Adrenal gland (tissue), 12 donors: Measurements from ENCODE around the gene ELSPBP1. TPM values are rescaled to one million over a fixed set of nuclear protein-coding genes. Genes with fewer than 3 reads are reported as not detected.

Experiments used
- DNase-seq, 7 donors: peaks; one replicate each; pipeline ENCODE4 v3.0.0-alpha.2; 2019 to 2020
- H3K27ac ChIP-seq, 5 donors: fragments of 200-600 bp; sonication (generic) in 4 of 5; 1 replicate in 3 of 5; 2 replicates in 2 of 5; pipeline versions ENCODE4 v1.5.1 to v1.8.0; 2016 to 2020; ENCODE audit warnings: mild to moderate bottlenecking in 1 of 5
- H3K27me3 ChIP-seq: fragments of 200-600 bp; 2 replicates; pipeline ENCODE4 v1.8.0; 2021
- H3K36me3 ChIP-seq, 2 donors: fragments of 200-600 bp; replicated peaks in 1 of 2; 1 replicate in 1 of 2; 2 replicates in 1 of 2; pipeline versions ENCODE4 v1.5.1 to v1.8.0; 2018 to 2022
- H3K4me1 ChIP-seq, 2 donors: fragments of 200-600 bp; replicated peaks in 1 of 2; 1 replicate in 1 of 2; 2 replicates in 1 of 2; pipeline versions ENCODE4 v1.5.1 to v1.8.0; 2018 to 2021
- H3K4me3 ChIP-seq, 4 donors: fragments of 200-600 bp; sonication (generic) in 3 of 4; one replicate each; pipeline ENCODE4 v1.5.1; 2016 to 2018
- H3K9me3 ChIP-seq, 3 donors: fragments of 200-600 bp; sonication (generic) in 1 of 3; replicated peaks in 1 of 3; 1 replicate in 2 of 3; 2 replicates in 1 of 3; pipeline versions ENCODE4 v1.5.1 to v1.8.0; 2016 to 2021
- CTCF ChIP-seq, 6 experiments: fragments of 450-650 bp in 4 of 6; fragments of 200-600 bp in 2 of 6; sonication (generic) in 1 of 6; IDR thresholded peaks; 1 replicate in 5 of 6; 2 replicates in 1 of 6; pipeline versions ENCODE4 v1.5.1 to v1.8.0; 2016 to 2021; ENCODE audit warnings: antibody characterized with exemption in 6 of 6, mild to moderate bottlenecking in 2 of 6, moderate library complexity in 1 of 6
- POLR2A ChIP-seq, 2 donors: fragments of 450-650 bp; IDR thresholded peaks; one replicate each; pipeline ENCODE4 v1.6.1; 2017; ENCODE audit warnings: antibody characterized with exemption in 2 of 2, mild to moderate bottlenecking in 2 of 2, moderate library complexity in 1 of 2
- WGBS, 4 donors: extraction: QIAGEN DNeasy Blood & Tissue Kit in 2 of 4; methylation state at CpG; one replicate each; pipeline versions ENCODE4 v1.1.5 to v1.1.7; 2013 to 2017; 5-methylcytosine and 5-hydroxymethylcytosine counted together
- intact Hi-C, 2 donors: fragments of 100-400 bp; cut with DNase I; formaldehyde crosslinking; loops; one replicate each; pipeline versions ENCODE4 v1.14.1 to v1.15.0; 2022 to 2023
- polyA plus RNA-seq, 3 donors: library from polyadenylated mRNA; stranded (reverse); fragments of 200-250 nt in 2 of 3; fragments of 350-450 nt in 1 of 3; fragmentation: Illumina TruSeq in 1 of 3; extraction: RNeasy Lipid Tissue Mini Kit (QIAGEN cat#74804) in 1 of 3; gene quantifications; one replicate each; pipeline ENCODE4 v1.2.3, GENCODE V29; 2013 to 2014
- total RNA-seq, 9 donors: library from RNA; depleted of rRNA in 4 of 9; stranded (reverse); fragments of >200 nt in 4 of 9; fragments of 120-200 nt in 1 of 9; fragmentation: NEBNext Ultra II Directional in 1 of 9; extraction: Animal tissue kit (Norgen Biotek cat#: 25700) in 1 of 9; gene quantifications; one replicate each; pipeline versions ENCODE4 v1.1.0 to v1.2.4, GENCODE V29; 2013 to 2023
- donor health status: healthy with polysubstance abuse.
- donor health status: Bipolar disorder and iron deficiency.
- donor health status: DM: yes; HTN: yes; CAD: no.
- donor health status: DM: no; HTN: no; CAD: no.
- donor health status: DM: no; HTN: no; CAD: no.
- donor health status: DM: yes; HTN: yes; CAD: no.

ELSPBP1 gene
- total and polyA plus RNA-seq, 12 donors = 0.11 to 4.3 TPM; not detected in 10

DNA sequence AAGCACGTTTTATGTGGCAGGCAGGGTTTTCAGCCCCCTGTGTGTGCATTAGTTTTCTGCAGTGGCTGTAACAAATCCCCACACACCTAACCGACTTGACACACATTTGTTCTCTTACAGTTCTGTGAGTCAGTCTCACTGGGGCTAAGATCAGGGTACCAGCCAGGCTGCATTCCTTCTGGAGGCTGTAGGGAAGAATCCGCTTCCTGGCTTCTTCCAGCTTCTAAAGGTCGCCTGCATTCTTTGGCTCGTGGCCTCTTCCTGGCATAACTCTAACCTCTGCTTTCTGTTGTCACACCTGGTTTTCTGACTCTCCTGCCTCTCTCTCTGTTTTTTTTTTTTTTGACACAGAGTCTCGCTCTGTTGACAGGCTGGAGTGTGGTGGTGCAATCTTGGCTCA is 6.4 kb downstream of the ELSPBP1 start:
- Histone ChIP-seq H3K27ac (no peak overlapping the region), H3K4me3 (no peak overlapping the region), H3K36me3 (no peaks in the 10 kb centered on the region), H3K9me3 (no peaks in the 10 kb centered on the region), H3K4me1 (no peaks in the 10 kb centered on the region), H3K27me3 (no peaks in the 10 kb centered on the region)
- WGBS, 4 donors = 68 to 95% (median 79%) methylated on average over 6 of the region's 6 CpGs
- intact Hi-C loops = no loop called here
- no peak for DNase-seq
- no peak for TF ChIP-seq CTCF (IDR thresholded peaks at IDR 0.05)

- Histone ChIP-seq H3K9me3 (no peaks in the 10 kb centered on the region), H3K4me1 (no peaks in the 10 kb centered on the region), H3K4me3 (no peak overlapping the region), H3K27me3 (no peaks in the 10 kb centered on the region), H3K27ac (no peak overlapping the region), H3K36me3 (no peaks in the 10 kb centered on the region)
- 71 to 83% (median 76%) methylated on average over 5 to 6 of the region's 6 CpGs for WGBS, 4 donors
- no peak for DNase-seq
- intact Hi-C loops = no loop called here
- TF ChIP-seq CTCF (IDR thresholded peaks at IDR 0.05) (no peak), POLR2A (IDR thresholded peaks at IDR 0.05) (no peak)
These were observed 9.8 kb downstream of the ELSPBP1 start for GRCh38 chr19:48004236-48004635.

- no peaks in the 10 kb centered on the region for H3K9me3 ChIP-seq
- intact Hi-C loops = no loop called here
- WGBS, 4 donors = 74 to 82% (median 76%) methylated on average over 6 of the region's 6 CpGs
- no peaks in the 10 kb centered on the region for H3K27me3 ChIP-seq
- no peaks in the 10 kb centered on the region for H3K4me1 ChIP-seq
- no peak overlapping the region for H3K27ac ChIP-seq
- TF ChIP-seq POLR2A (IDR thresholded peaks at IDR 0.05) (no peak), CTCF (IDR thresholded peaks at IDR 0.05) (no peak)
- DNase-seq = no peak
- no peak overlapping the region for H3K4me3 ChIP-seq
- no peaks in the 10 kb centered on the region for H3K36me3 ChIP-seq
These were observed 12.3 kb downstream of the ELSPBP1 start for GRCh38 chr19:48006762-48007161.

DNA sequence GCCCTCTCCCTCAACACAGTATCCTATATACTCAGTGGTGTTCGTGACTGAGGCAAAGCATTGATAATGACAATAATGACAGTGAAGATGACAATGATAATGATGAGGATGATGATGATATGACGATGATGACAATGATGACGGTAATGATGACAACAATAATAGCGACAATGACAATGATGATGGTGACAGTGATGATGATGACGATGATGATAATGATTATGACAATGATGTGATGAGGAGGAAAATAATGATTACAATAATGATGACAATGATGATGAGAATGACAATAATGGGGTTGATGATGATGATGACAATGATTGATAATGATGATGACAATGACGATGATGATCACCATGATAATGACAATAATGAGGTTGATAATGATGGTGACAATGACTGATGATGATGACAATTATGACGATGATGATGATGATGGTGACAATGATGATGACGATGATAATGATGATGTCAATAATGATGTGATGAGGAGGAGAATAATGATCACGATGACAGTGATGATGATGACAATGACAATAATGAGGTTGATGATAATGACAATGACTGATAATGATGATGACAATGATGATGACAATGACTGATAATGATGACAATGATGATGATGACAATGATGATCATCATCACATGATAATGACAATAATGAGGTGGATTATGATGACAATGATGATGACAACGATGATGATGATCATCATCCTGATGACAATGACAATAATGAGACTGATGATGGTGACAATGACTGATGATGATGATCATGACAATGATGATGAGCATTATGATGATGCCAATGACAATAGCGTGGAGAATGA is 16.7 kb downstream of the ELSPBP1 start:
- no peak for DNase-seq

More for the DNA sequence above, 16.7 kb downstream of the ELSPBP1 start:
- WGBS, 4 donors = 85 to 90% (median 88%) methylated on average over 11 of the region's 11 CpGs
- Histone ChIP-seq H3K36me3 (no peaks in the 10 kb centered on the region), H3K4me3 (no peak overlapping the region), H3K27me3 (peaks cover 6% of the 10 kb centered on the region), H3K9me3 (no peaks in the 10 kb centered on the region), H3K27ac (no peak overlapping the region), H3K4me1 (no peaks in the 10 kb centered on the region)
- TF ChIP-seq POLR2A (IDR thresholded peaks at IDR 0.05) (no peak), CTCF (IDR thresholded peaks at IDR 0.05) (no peak)
- intact Hi-C loops = no loop called here
